GM19372 (cell line): Measurements from ENCODE around the gene FLT3LG.
"Not testable (repeated sequence)": the region's sequence is repeated elsewhere in the genome, so short reads cannot be mapped to it uniquely, and the experiment has no call there.

Experiments
- ATAC-seq: cut with Tn5 transposase; IDR thresholded peaks from one replicate; pipeline ENCODE4 v1.9.1; 2021; ENCODE audit warnings: mild to moderate bottlenecking, low read depth, moderate library complexity; ENCODE audit not compliant: unreplicated experiment

Gene FLT3LG

GRCh38 chr19:49440439-49441209 lies 33.4 kb upstream of the FLT3LG start:
- no peak for ATAC-seq

GRCh38 chr19:49441210-49441959 lies 32.6 kb upstream of the FLT3LG start, which contains the start of gene SLC17A7:
Gene SLC17A7, minus strand, starts transcription at chr19:49441527. Its CDS starts 148 bp downstream, at chr19:49441379.
- ATAC-seq, result no peak

- no peak for ATAC-seq
These were observed 32.1 kb upstream of the FLT3LG start for GRCh38 chr19:49441960-49442350.

DNA sequence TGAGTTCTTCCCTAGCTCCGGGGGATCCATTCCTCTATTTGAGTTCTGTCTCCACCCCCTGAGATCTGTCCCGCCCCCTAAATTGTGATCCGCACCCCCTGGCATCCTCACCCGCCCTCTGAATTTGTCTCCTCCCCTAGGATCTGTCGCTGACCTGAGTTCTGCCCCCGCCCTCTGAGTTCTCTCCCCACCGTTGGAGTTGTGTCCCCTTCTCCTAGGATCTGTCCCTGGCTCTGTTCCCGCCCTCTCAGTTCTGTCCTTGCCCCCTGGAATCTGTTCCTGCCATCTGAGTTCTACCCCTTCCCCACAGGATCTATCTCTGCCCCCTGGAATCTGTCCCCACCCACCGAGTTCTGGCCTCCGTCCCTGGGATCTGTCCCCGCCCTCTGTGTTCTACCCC lies 31.7 kb upstream of the FLT3LG start:
- ATAC-seq, result no peak

GRCh38 chr19:49442771-49443365 lies 31.1 kb upstream of the FLT3LG start:
- no peak for ATAC-seq

DNA sequence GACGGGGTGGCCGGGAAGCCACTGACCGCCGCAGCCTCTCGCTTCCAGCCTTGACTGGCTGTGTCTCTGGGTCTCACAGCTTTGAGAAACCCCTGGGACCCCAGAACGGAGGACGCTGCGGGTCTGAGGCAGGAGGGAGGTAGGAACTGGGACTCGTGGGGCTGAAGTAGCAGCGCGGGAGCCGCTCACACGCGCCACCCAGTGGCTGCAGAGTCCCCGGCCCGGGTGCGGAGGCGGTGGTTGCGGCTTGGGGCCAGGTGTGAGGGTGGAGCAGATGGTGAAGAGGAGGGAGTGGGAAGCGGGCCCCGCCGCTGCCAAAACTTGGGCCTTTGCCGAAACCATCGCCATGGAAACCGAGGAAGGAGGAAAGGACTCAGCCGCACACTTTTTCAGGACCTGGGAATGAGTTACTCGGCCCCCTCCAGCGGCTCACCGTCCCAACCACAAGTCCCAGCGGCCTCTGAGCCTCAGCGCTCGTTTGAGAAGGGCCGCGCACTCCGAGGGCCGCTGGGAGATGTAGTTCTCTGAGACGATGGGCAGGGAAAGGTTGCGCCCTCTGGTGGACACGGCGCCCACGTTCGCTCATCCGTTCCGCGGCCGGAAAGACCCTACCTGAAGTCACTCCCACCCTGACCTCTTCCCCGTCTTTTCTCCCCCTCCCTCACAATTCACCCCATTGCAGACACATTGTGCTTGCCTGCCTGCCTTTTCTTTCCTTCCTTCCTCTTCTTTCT lies 30.5 kb upstream of the FLT3LG start:
- peak; percentile 80 for ATAC-seq

DNA sequence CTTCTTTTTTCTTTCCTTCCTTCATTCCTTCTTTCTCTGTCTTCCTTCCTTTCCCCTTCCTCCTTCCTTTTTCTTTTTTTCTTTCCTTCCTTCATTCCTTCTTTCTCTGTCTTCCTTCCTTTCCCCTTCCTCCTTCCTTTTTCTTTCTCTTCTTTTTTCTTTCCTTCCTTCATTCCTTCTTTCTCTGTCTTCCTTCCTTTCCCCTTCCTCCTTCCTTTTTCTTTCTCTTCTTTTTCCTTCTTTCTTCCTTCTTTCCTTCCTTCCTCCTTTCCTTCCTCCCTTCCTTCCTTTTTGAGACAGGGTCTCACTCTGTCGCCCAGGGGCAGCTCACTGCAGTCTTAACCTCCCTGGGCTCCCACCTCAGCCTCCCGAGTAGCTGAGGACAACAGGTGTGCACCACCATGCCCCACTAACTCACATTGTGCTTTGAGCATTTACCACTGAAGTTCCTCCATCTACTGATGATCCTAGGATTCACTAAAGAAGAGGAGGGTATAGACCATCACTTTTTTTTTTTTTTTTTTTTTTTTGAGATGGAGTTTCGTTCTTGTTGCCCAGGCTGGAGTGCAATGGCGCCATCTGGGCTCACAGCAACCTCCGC lies 29.8 kb upstream of the FLT3LG start:
- not testable (repeated sequence) for ATAC-seq

DNA sequence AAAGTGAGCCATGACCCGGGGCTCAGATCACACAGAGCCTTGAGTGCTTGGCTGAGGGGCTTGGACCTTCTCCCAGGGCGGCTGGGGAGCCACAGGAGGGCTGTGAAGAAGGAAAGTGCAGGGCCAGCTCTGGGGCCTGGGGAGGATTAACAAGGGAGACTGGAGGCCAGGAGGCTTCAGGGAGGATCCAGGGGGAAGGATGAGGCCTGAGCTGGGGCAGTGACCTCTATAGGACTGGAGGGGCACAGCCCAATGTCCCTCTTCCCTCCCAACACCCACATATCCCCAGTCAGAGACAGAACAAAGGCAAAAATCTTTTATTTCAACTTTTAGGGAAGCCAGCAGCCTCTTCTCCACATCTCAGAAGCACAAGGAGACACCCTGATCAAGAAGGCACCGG lies 28.0 kb upstream of the FLT3LG start:
- no peak for ATAC-seq

DNA sequence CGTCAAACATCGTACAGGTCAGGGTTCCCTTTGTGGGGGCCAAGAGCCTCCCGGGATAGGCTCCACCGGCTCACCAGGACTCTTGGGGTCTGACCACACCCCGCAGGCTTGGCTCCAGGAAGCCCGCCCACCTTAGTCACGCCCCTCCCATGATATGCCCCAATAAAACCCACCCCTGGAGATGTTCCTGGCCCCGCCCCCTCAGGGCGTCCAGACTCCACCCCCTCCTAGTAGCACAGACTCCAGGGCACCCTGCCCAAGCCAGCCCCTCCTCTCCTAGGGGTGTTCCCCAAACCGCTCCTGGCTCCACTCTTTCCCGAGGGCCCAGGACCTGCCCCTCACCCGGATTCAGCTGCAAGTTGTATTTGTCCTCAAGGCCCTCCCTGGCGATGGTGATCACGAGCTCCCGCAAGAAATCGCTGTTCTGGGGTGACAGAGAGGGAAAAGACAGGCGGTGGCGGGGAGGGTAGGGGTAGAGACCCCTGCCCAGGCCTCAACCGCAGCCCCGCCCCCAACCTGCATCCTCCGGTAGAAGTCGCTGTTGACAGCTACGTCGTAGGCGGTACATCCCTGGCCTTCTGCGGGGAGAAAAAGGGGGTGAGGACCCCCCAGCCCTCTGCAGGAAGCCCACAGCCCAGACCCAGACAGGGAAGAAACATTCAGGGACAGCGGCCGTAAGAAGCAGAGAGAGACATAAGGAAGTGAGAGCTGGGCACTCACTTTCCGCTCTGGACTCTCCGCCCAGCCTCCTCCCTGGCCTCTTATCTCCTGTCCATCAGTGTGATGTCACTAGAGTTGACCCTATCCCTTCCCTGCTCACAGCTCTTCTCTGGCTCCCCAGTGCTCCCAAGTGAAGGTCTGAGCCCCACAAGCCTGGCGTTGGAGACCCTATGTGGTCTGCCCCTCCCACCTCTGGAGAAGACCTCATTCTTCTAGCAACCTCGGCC lies 26.3 kb upstream of the FLT3LG start:
- no peak for ATAC-seq

DNA sequence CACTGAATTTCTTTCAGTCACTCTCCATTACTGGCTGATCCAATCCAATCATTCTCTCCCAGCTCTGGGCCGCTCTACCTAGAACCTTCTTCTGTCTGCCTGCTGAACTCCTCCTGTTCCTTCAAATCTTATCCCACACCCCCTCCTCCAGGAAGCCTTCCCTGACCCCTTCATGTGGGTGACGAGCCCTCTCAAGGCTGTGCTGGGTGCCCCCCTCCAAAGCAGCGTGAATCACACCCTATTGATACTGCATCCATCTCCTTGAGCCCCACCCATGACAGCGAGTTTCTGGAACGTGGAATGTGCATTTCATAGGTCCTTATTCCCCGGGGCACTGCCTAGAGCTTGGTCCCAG lies 25.6 kb upstream of the FLT3LG start:
- ATAC-seq, result no peak

DNA sequence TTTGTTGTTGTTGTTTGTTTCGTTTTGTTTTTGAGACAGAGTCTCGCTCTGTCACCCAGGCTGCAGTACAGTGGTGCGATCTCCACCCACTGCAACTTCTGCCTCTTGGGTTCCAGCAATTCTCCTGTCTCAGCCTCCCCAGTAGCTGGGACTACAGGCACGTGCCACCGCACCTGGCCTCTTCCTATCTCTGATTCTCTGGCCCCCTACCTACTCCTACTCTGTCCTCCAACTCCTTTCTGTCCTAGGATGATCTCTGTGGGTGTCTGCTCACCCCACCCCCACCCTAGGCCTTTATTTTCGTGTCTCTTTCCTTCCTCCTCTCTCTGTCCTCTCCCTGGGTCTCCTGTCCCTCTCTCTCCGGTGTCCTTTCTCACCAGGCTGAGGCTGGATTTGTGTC lies 23.6 kb upstream of the FLT3LG start:
- no peak for ATAC-seq

DNA sequence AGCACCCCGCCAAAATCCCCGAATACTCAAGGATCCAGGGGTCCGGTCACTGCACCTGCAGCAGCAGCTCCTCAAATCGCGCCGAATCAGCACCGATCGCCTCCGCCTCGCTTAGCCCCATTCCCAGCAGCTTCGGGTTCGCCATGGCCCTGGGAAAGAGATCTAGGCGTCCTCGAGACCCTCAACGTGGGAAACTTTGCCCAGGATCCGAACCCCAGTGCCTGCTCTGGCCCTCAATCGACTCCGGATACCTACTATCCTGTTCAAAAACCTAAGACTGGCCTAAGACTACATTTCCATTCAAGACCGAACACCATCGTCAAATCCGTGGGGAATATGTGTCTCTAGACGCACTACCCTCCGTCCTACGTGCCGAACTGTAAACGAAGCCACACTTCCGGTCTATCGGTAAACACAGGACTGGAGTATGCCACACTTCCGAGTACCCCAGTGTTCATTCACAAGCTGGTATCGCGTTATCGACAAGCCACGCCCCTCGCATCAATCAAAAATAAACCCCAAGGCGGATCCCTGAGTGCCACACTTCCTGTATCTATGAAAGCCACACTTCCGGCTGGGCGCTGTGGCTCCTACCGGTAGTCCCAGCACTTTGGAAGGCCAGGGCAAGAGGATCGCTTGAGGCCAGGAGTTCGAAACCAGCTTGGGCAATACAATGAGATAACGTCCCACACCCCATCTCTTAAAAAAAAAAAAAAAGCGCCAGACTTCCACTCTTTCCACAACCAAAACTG lies 22.4 kb upstream of the FLT3LG start, which contains the start of gene PIH1D1:
Gene PIH1D1, minus strand, starts transcription at position 385 of the 752 bp plus-strand sequence. Its CDS starts 240 bp downstream, at position 145.
- ATAC-seq, result peak; percentile 50

DNA sequence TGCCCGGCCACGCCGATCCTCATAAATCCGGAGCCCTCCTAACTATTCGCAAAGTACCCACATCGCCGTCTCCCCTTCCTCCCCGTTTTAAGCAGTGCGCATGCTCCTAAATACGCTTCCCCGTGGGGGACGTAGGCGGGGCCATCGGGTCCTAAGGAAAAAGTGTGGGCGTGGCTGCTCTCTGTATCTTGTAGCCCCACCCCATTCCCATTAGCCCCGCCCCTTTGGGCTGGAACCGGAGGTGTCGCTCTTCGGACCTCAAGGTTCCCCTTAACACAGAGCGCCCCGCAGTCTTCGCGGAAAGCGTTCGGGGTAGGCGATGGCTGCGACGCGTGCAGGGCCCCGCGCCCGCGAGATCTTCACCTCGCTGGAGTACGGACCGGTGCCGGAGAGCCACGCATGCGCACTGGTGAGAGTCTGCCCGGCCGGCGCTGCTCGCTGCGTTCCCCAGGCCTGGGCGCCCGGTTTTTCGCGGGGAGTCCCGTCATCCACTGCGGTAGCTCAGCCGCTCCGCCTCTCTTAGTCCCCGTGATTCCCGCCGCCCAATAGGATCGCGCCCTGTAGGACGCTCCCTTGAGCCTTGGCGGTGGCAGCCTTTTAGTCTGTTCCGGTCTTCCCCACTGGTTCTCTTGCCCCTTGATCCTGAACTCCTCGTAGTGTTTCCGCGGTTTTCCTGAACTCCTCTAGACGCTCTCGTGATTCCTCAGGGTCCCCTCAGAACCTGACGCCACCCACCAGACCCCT lies 20.8 kb upstream of the FLT3LG start, which contains the start of gene ALDH16A1:
Gene ALDH16A1, plus strand, starts transcription at position 213 of the 744 bp plus-strand sequence. Its CDS starts 107 bp downstream, at position 320.
- ATAC-seq, result peak; percentile 78

DNA sequence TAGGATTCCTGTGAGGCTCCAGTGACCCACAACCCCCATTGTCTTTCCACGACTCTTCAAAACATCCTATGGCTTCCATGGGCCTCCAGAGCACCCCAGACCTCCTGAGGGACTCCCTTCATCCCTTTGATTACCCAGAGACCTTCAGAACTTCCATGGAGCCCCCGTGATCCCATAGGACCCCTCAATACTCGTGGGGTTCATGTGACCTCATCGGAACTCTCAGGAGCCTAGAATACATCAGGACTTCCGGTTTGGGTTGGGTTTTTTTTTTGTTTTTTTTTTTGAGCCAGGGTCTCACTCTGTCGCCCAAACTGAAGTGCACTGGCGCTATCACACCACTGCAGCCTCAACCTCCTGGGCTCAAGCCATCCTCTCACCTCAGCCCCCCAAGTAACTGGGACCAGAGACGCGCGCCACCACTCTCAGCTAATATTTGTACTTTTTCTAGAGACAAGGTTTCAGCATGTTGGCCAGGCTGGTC lies 20.2 kb upstream of the FLT3LG start:
- no peak for ATAC-seq

- no peak for ATAC-seq
These were observed 18.2 kb upstream of the FLT3LG start for GRCh38 chr19:49455773-49456172.

GRCh38 chr19:49456326-49456725 lies 17.7 kb upstream of the FLT3LG start:
- no peak for ATAC-seq

- ATAC-seq, result no peak
These were observed 15.5 kb upstream of the FLT3LG start for GRCh38 chr19:49458567-49458903.

DNA sequence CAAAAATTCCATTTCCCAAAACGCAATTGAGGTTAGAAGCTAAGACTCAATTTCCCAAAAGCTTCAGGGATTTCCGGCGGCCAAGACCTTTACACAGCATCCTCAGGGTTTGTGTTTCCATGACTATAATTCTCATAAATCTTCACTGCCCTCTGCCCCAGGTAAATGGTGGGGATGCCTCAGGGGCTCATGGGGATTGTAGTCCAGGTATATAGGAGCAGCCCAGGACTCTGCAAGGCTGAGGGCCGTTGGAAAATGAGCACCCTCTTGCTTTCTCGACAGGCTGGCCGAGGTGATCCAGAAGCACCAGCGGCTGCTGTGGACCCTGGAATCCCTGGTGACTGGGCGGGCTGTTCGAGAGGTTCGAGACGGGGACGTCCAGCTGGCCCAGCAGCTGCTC lies 14.6 kb upstream of the FLT3LG start:
- ATAC-seq, result no peak
